IPS DF 4.7 (cell line): ENCODE measurements around the gene XPO4.
"Not testable (repeated sequence)": the region's sequence is repeated elsewhere in the genome, so short reads cannot be mapped to it uniquely, and the experiment has no call there.

Experiments
- DNase-seq: peaks from one replicate; pipeline ENCODE4 v3.0.0-alpha.2; 2013; ENCODE audit warnings: low spot score; ENCODE audit errors: extremely low read depth

Gene XPO4

DNA sequence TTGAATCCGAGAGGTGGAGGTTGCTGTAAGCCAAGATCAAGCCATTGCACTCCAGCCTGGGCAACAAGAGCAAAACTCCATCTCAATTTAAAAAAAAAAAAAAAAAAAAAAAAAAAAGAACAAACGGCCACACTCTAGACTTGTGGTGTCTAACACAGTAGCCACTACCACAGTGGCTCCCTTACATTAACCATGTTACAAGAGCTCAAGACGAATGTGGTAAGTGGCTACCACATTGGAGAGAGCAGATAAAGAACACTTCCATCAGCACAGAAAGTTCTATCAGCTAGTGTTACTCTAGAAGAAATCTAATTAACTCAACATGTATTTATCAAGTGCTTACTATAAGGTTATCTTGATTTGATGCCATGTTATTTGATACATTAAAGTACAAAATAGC is 11.5 kb downstream of the XPO4 start:
- no peak for DNase-seq

DNA sequence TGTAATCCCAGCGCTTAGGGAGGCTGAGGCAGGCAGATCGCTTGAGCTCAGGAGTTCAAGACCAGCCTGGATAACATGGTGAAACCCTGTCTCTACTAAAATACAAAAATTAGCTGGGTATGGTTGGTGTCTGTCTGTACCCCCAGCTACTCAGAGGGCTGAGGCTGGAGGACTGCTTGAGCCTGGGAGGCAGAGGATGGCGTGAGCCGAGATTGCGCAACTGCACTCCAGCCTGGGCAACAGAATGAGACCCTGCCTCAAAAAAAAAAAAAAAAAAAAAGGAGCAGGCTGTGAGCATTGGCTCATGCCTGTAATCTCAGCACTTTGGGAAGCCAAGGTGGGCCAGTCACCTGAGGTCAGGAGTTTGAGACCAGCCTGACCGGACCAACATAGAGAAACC is 12.0 kb downstream of the XPO4 start:
- DNase-seq: not testable (repeated sequence)

GRCh38 chr13:20882206-20882605 is 20.3 kb downstream of the XPO4 start:
- no peak for DNase-seq

GRCh38 chr13:20877902-20878301 is 24.6 kb downstream of the XPO4 start:
- DNase-seq: no peak

- DNase-seq: not testable (repeated sequence)
Observed at GRCh38 chr13:20876802-20877201, 25.7 kb downstream of the XPO4 start.

- DNase-seq: not testable (repeated sequence)
Observed at GRCh38 chr13:20874439-20874838, 28.1 kb downstream of the XPO4 start.

DNA sequence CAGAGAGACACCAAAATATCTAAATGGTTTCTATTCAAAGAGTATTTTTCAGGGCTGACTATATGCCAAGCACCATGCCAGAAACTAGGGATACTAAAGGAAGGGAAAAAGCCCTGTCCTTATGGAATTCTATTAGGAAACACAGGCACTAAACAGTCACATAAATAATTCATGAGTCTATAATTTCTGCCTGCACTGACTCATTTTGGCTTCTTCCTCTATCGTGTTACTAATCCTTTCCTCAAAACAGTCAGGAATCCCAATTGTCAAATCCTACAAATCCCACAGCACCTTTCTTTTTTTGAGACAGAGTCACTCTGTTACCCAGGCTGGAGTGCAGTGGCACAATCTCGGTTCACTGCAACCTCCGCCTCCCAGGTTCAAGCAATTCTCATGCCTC is 29.2 kb downstream of the XPO4 start:
- DNase-seq: no peak

DNA sequence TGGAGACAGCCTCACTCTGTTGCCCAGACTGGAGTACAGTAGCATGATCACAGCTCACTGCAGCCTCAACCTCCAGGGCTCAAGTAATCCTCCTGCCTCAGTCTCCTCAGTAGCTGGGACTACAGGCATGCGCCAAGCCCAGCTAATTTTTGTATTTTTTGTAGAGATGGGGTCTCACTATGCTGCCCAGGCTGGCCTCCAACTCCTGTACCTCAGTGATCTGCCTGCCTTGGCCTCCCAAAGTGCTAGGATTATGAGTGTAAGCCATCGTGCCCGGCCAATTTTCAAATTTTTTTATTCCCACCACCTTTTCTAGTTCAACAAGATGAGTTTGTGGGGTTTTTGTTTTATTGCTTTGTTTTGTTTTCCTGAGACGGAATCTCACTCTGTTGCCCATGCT is 31.7 kb downstream of the XPO4 start:
- DNase-seq: no peak

GRCh38 chr13:20869540-20869939 is 33.0 kb downstream of the XPO4 start:
- DNase-seq: no peak

DNA sequence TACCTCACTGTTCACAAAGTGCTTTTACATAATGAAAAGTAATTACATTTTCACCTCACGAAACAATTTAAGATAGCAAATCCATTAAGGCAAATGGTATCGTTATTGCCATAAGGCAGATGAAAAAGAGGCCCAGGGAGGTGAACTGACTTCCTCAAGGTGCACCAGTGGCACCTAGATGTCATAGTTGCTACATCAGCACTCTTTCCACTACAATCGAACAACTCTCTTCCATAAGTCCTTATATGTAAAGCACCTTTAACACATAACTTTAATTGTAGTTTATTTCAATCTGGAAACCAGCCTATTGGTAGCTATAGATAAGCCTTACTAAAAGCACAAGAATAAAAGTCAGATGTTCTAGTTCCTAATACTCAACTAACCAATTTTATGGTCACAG is 35.1 kb downstream of the XPO4 start:
- DNase-seq: no peak

- DNase-seq: not testable (repeated sequence)
Observed at GRCh38 chr13:20861666-20862065, 40.9 kb downstream of the XPO4 start.

GRCh38 chr13:20860844-20861243 is 41.7 kb downstream of the XPO4 start:
- DNase-seq: no peak

GRCh38 chr13:20856650-20857049 is 45.9 kb downstream of the XPO4 start:
- no peak for DNase-seq

GRCh38 chr13:20851844-20852402 is 50.6 kb downstream of the XPO4 start:
- DNase-seq: no peak

GRCh38 chr13:20848944-20849343 is 53.6 kb downstream of the XPO4 start:
- DNase-seq: no peak

- DNase-seq: no peak
Observed at GRCh38 chr13:20848203-20848602, 54.3 kb downstream of the XPO4 start.

- no peak for DNase-seq
Observed at GRCh38 chr13:20847296-20847695, 55.2 kb downstream of the XPO4 start.

DNA sequence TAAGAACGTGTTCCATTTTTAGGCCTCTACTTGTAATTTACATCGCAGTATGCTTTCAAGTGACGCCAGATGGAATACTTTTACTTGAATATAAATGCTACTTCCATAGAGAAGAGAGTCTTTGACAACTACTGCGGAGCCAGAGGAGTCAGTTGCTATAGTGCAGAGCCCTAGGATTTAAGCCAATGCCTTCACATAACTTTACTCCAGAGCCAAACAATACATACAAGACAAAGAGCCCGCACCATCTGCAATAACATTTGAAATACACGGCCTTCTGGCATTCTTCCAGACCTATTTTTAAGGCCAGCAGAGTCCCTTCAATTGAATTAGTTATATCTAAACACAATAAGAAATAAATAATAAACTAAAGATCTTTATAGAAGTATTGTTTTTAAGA is 59.4 kb downstream of the XPO4 start:
- DNase-seq: no peak

GRCh38 chr13:20840568-20840967 is 62.0 kb downstream of the XPO4 start:
- DNase-seq: no peak

DNA sequence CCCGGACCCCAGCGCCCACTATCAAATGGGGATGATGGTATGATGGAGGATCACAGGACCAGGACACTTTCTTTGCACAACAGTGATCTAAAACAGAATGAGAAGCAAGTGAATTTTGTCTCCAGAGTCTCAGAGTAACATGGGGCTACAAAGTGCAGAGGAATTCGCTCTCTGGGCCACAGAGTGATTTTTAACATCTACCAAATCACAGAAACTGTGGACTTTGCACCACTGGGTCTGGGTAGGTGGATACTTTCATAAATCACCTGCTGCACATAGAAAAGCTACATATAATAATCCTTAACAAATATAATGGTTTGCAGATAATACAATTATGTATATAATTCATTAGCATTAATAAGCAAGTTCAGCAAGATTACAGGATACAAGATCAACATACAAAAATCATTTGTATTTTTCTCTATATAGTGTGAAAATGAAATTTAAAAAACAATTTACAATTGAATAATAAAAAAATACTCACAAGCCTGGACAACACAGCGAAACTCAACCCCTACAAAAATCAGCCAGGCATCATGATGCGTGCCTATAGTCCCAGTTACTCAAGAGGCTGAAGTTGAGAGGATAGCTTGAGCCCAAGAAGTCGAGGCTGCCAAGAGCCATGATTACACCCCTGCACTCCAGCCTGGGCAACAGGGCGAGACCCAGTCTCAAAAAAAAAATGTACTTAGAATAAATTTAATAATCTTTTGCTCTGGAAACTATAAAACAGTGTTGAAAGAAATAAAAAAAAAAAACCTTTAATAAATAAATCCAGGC is 68.5 kb downstream of the XPO4 start:
- no peak for DNase-seq

DNA sequence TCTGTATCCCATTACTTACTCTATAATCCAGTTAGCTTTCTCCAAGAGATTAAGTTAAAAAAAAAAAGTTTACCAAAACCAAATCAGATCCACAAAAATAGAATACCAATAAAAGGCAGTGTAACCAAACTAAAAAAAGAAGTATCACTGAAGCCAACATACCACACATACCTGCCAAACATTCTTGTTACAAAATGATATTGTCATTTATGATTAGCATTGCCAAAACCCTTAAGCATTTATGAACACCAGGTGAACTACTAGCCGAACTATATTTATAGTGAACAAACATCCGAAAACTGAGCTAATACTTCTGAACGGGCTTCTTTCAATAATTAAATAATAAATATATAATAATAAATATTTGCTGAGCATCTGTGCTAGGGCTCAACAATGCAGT is 69.7 kb downstream of the XPO4 start:
- DNase-seq: no peak

DNA sequence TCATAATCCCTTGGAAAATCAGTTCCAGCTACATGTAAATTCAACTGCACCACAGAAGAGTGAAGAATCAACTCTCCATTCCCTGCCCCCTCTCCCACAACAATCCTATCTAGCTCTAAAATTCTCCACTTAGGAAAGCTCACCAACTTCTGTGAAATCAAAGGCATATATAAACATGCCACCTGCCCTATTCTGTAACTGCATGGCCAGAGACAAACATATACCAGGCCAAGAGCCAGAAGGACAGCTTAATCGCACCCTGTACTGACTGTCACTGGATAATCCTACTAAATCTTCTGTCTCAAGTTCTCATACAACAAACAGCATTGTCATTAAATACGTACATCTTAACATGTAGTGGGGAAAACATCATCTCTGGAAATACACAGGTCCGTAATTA is 70.6 kb downstream of the XPO4 start:
- no peak for DNase-seq

- no peak for DNase-seq
Observed at GRCh38 chr13:20831254-20831653, 71.3 kb downstream of the XPO4 start.
